Measurements from ENCODE around the gene DEFB121.

GRCh38 chr20:31415653-31416052, 9.6 kb upstream of the DEFB121 start:
- TF ChIP-seq CTCF (optimal IDR thresholded peaks at IDR 0.05 in 1 of 3, IDR thresholded peaks at IDR 0.05 in 1 of 3, conservative IDR thresholded peaks at IDR 0.05 in 1 of 3; ENCODE audit: extremely low read depth in 1 of 3, insufficient read depth in 2 of 3, low read length in 3 of 3): no peak
- no peak for TF ChIP-seq EZH2 (IDR thresholded peaks at IDR 0.05; ENCODE audit: low read length)

All from keratinocyte (primary cell).